Thyroid gland (tissue), 4 donors: ENCODE data around the gene BCL3. TPM values are rescaled to one million over a fixed set of nuclear protein-coding genes. Genes with fewer than 3 reads are reported as not detected.

ENCODE experiments used
- DNase-seq, 2 donors: peaks; one replicate each; pipeline ENCODE4 v3.0.0-alpha.2; 2019
- H3K27ac ChIP-seq, 3 donors: fragments of 200-600 bp; sonication (generic); 1 replicate in 2 of 3; 2 replicates in 1 of 3; pipeline ENCODE4 v1.5.1; 2016 to 2019; ENCODE audit warnings: mild to moderate bottlenecking in 1 of 3, moderate library complexity in 1 of 3
- H3K27me3 ChIP-seq: fragments of 200-600 bp; sonication (generic); one replicate; pipeline ENCODE4 v1.5.1; 2019
- H3K36me3 ChIP-seq, 2 donors: fragments of 200-600 bp; sonication (generic); one replicate each; pipeline ENCODE4 v1.5.1; 2016 to 2019
- H3K4me1 ChIP-seq, 2 donors: fragments of 200-600 bp; sonication (generic); one replicate each; pipeline ENCODE4 v1.5.1; 2017 to 2019
- H3K4me3 ChIP-seq, 3 donors: fragments of 200-600 bp; sonication (generic); replicated peaks in 1 of 3; 1 replicate in 2 of 3; 2 replicates in 1 of 3; pipeline ENCODE4 v1.5.1; 2016; ENCODE audit warnings: mild to moderate bottlenecking in 1 of 3
- H3K9me3 ChIP-seq: fragments of 200-600 bp; sonication (generic); one replicate; pipeline ENCODE4 v1.5.1; 2017
- CTCF ChIP-seq, 6 experiments: fragments of 200-600 bp in 3 of 6; fragments of 450-650 bp in 3 of 6; sonication (generic) in 3 of 6; IDR thresholded peaks; one replicate each; pipeline ENCODE4 v1.5.1; 2016 to 2019; ENCODE audit warnings: antibody characterized with exemption in 6 of 6, mild to moderate bottlenecking in 2 of 6, inconsistent platforms in 1 of 6, moderate library complexity in 1 of 6
- POLR2A ChIP-seq, 2 donors: fragments of 450-650 bp; IDR thresholded peaks; one replicate each; pipeline ENCODE4 v1.6.1; 2017; ENCODE audit warnings: antibody characterized with exemption in 2 of 2, mild to moderate bottlenecking in 2 of 2, moderate library complexity in 1 of 2
- WGBS, 2 donors: methylation state at CpG; one replicate each; pipeline ENCODE4 v1.1.5; 2017; 5-methylcytosine and 5-hydroxymethylcytosine counted together
- intact Hi-C: fragments of 100-400 bp; cut with DNase I; formaldehyde crosslinking; loops from one replicate; pipeline ENCODE4 v1.15.1; 2023
- total RNA-seq, 4 donors: library from RNA; depleted of rRNA; stranded (reverse); fragments of >200 nt; gene quantifications; one replicate each; pipeline ENCODE4 v1.2.3, GENCODE V29; 2016

The BCL3 gene
- total RNA-seq, 4 donors from 2014 or later = 12.4 to 56.2 (median 16.8) TPM

GRCh38 chr19:44746946-44747738, 1.4 kb upstream of the BCL3 start:
- peak overlapping the region; percentile 89 to 97 (median 89) for H3K27ac ChIP-seq
- TF ChIP-seq POLR2A (IDR thresholded peaks at IDR 0.05) = peak in 1 of 2 donors; percentile 64
- TF ChIP-seq CTCF (IDR thresholded peaks at IDR 0.05) = no peak
- WGBS, 2 donors = 14 to 15% methylated on average over 17 to 24 of the region's 34 CpGs
- peaks cover 44 to 76% of the 10 kb centered on the region in 2 donors for H3K4me1 ChIP-seq
- H3K27me3 ChIP-seq = no peaks in the 10 kb centered on the region
- H3K9me3 ChIP-seq = no peaks in the 10 kb centered on the region
- peak; percentile 92 to 95 for DNase-seq
- H3K4me3 ChIP-seq = peak overlapping the region in 1 of 3 donors; percentile 47
- intact Hi-C loops = no loop called here
- peaks cover 2 to 7% of the 10 kb centered on the region in 2 donors for H3K36me3 ChIP-seq

DNA sequence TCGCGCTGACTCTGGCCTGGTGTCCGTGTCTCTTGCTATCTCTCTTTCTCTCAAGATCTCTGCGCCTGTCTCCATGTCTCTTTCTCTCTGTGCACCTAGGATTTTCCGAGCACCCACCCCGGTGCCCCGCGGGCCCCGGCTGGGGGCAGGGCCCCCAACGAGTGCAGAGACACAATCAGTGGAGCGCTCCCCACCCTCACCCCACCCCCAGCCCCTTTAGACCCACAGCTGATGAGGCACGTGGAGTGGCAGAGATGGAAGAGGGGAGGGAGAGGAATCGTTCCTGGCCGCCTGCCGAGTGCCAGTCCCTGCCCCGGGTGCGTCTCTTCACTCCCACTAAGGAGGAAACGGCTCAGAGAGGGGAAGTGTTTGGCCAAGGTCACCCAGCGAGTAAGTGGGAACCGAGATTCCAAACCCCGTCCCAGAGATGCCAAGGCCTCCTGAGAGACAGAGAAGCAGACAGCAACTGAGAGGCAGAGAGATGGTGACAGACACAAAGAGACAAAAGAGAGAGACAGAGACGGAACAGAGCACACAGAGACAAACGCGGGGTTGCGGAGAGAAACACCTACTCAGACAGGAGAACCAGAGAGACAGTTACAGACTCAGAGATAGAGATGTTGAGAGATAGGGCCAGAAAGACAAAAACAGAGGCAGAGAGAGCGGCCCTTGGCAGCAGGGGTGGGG, 626 bp upstream of the BCL3 start:
- WGBS, 2 donors = 0 to 1% methylated on average over 26 of the region's 26 CpGs
- H3K27ac ChIP-seq = peak overlapping the region; percentile 89 to 97 (median 89)
- no peak for TF ChIP-seq POLR2A (IDR thresholded peaks at IDR 0.05)
- TF ChIP-seq CTCF (IDR thresholded peaks at IDR 0.05) = no peak
- H3K27me3 ChIP-seq = no peaks in the 10 kb centered on the region
- peak; percentile 76 to 81 for DNase-seq
- intact Hi-C loops = no loop called here
- peaks cover 39 to 76% of the 10 kb centered on the region in 2 donors for H3K4me1 ChIP-seq
- H3K36me3 ChIP-seq = peaks cover 2 to 13% of the 10 kb centered on the region in 2 donors
- H3K4me3 ChIP-seq = peak overlapping the region in 2 of 3 donors; percentile 31 to 47
- H3K9me3 ChIP-seq = no peaks in the 10 kb centered on the region

DNA sequence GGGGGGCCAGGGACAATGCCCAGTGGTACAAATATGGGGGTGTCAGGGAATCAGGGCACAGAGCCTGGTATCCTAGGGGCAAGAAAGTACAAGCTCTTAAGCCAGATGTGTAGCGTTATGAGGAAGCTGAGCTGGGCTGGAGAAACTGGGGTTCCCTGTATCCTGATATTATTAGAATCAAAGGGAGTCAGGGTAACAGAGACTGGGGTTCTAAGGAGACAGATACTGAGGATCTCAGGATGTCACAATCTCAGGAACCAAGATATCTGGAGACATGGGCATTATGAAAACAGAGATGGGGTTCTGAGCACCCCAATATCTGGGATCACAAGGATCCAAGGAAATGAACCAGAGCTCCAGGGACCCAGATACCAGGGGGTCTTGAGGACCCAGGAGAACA, 784 bp downstream of the BCL3 start:
- H3K27me3 ChIP-seq = no peaks in the 10 kb centered on the region
- no peaks in the 10 kb centered on the region for H3K9me3 ChIP-seq
- whole genome bisulfite sequencing, 2 donors = 41 to 44% methylated on average over 1 of the region's 1 CpG
- H3K27ac ChIP-seq = peak overlapping the region; percentile 89 to 97 (median 89)
- TF ChIP-seq POLR2A (IDR thresholded peaks at IDR 0.05) (no peak), CTCF (IDR thresholded peaks at IDR 0.05) (no peak)
- peaks cover 2 to 13% of the 10 kb centered on the region in 2 donors for H3K36me3 ChIP-seq
- intact Hi-C loops = no loop called here
- peak overlapping the region; percentile 38 to 89 (median 47) for H3K4me3 ChIP-seq
- DNase-seq = no peak
- peaks cover 34 to 70% of the 10 kb centered on the region in 2 donors for H3K4me1 ChIP-seq

DNA sequence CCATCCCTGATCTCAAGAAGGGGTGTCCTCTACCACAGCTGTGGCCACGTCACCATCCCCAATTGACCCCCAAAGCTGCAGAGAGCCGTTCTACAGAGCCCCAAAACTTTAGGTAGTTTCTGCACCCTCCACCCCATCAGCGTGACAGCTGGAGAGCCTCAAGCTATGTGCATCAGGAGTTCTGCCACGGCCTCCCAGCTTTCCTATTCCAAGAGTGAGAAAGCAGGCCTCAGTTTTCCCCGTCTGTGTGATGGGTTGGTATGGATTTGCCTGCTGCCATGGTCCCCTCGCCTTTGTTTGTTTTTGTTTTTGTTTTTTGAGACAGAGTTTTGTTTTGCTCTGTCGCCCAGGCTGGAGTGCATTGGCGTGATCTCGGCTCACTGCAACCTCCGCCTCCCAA, 1.5 kb downstream of the BCL3 start:
- Histone ChIP-seq H3K27ac (peak overlapping the region; percentile 89 to 97 (median 89)), H3K4me3 (peak overlapping the region in 1 of 3 donors; percentile 47), H3K27me3 (no peaks in the 10 kb centered on the region), H3K9me3 (no peaks in the 10 kb centered on the region), H3K36me3 (peaks cover 2 to 13% of the 10 kb centered on the region in 2 donors), H3K4me1 (peaks cover 41 to 69% of the 10 kb centered on the region in 2 donors)
- 86 to 90% methylated on average over 10 of the region's 10 CpGs for WGBS, 2 donors
- DNase-seq = no peak
- TF ChIP-seq CTCF (IDR thresholded peaks at IDR 0.05) = no peak
- TF ChIP-seq POLR2A (IDR thresholded peaks at IDR 0.05) = no peak
- intact Hi-C loops = no loop called here
